Inflammatory macrophage treated with lipopolysaccharide for 1 hour (primary cell): ENCODE results near the gene MRPL17.

ENCODE experiments used
- DNase-seq, 2 donors: peaks; one replicate each; pipeline ENCODE4 v3.0.0-alpha.2; 2020 to 2022

The MRPL17 gene

GRCh38 chr11:6681949-6682348 is 1.2 kb downstream of the MRPL17 start:
- no peak for DNase-seq

GRCh38 chr11:6681505-6681904 is 1.6 kb downstream of the MRPL17 start:
- DNase-seq, result no peak

GRCh38 chr11:6677018-6677417 is 6.1 kb downstream of the MRPL17 start:
- DNase-seq, result no peak

GRCh38 chr11:6674862-6675261 is 8.3 kb downstream of the MRPL17 start:
- DNase-seq, result no peak

DNA sequence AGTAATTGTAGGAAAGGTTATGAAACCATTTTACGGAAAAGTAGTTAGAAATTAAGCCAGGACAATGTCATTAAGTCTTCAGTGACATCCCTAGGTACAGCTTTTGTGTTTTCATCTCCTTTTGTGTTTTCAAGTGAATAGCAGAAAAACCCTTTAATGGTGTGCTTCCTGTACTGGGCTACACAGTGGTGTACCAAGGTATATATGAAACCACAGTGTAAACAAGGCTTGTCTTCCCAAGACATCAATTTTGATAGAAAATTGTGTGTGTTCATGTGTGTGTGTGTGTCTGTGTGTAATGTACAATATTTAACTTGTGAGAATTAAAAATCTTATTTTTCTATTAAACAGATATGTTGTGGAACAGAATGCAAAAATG is 8.9 kb downstream of the MRPL17 start:
- DNase-seq, result no peak

DNA sequence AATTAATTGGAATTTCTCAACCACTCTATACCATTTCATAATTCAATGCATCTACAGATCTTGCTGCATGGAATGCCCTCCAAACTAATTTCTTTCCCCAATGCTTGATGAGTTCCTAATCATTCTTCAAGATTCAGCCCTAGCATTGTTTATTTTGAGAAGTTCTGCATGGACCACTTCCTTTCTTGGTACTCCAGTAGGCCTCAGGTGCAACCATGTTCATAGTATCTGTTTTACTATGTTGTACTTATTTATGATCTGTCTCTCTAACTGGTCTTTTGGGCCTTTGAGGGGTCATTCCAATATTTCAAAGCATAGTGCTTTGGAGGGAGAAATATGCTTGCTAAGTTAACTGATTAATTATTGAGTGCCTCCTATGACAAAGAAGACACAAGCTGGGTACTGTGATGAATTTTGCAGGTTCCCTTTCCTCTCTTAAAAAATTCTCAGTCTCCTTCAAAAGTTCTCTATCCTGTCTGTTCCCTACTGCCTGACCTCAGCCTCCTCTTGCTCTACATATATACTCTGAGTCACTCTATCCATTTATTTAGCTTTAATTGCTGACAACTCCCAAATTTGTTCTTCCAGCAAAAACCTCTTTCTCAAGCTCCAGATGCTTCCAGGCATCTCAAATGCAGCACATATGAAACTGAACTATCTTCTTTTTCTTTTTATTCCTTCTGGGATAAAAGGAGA is 9.5 kb downstream of the MRPL17 start:
- DNase-seq, result no peak

DNA sequence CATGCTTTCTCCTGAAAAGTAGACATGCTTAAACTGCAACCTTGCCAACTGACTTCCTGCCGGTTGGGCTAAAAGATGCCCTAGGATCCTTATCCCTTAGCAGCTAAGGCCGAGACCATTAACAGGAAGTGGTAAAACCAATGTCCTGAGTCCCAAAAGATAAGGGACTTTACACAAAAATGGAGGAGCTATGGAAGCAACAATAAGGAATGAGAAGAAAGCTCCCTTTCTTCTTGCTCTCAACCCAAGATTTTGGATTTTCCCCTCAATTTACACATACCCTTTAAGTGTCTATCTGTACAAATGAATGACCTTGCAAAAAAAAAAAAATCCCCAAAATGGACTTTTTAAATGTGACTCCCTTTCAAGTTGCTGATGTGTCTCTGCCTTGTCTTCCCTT is 11.1 kb downstream of the MRPL17 start:
- DNase-seq, result no peak

DNA sequence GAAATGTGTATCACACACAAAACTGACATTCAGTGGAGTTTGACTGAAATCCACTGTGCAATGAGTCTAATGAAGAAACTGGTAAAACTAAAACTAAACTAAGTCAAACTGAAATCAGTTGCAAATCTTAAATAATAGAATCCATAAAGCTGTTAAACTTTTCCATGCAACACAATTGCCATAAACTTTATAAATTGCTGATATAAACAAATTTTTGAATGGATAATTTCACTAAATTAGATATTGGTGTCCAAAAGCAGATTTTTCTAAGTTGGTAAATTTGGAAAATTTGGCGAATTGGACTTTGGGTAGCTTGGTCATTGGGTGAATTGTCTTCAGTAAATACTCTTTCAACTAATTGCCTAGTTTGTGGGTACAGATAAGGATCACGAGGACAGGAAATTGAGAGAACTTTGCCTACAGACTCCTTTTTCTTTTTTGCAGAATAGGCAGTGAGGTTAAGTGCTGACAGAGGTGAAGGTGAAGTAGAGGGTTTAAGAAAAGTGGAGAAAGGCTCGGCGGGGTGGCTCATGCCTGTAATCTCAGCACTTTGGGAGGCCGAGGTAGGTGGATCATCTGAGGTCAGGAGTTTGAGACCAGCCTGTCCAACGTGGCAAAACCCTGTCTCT is 12.8 kb downstream of the MRPL17 start:
- DNase-seq, result no peak

- peak in 1 of 2 donors; percentile 61 for DNase-seq
These were observed 15.3 kb downstream of the MRPL17 start for GRCh38 chr11:6667733-6668374.

- DNase-seq, result no peak
These were observed 16.6 kb downstream of the MRPL17 start for GRCh38 chr11:6666302-6667183.

- no peak for DNase-seq
These were observed 18.6 kb downstream of the MRPL17 start for GRCh38 chr11:6664551-6664950.

DNA sequence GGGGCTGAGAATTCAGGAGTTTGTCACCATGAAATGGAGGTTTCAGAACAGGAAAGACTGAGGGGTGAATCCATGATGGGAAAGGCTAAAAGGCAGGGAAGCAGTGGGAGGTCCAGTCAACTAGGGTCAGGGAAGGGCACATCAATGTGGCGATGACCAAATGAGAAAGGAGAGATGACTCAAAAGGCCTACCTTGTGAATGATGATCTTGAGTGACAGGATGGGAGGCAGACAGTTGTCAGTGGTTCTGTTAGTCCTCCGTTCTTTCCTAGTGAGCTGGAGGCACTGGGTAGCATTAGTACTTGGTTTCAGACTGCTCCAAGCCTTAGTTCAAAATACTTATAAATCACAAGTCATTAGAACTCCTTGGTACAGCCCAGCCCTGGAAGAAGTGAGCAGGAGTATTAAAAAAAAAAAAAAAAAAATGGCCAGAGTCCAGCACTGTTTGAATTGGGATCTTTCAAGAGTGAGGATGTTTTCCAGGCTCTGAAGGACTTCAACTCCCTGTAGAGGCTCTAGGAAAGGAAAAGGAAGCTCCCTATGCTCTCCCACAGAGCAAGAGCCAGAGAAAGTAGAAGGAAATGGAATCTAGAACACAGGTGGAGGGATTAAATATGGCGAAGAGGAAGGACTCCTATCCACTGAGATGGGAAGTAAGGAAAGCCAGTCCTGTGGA is 19.2 kb downstream of the MRPL17 start:
- no peak for DNase-seq

- no peak for DNase-seq
These were observed 22.4 kb downstream of the MRPL17 start for GRCh38 chr11:6660712-6661111.

DNA sequence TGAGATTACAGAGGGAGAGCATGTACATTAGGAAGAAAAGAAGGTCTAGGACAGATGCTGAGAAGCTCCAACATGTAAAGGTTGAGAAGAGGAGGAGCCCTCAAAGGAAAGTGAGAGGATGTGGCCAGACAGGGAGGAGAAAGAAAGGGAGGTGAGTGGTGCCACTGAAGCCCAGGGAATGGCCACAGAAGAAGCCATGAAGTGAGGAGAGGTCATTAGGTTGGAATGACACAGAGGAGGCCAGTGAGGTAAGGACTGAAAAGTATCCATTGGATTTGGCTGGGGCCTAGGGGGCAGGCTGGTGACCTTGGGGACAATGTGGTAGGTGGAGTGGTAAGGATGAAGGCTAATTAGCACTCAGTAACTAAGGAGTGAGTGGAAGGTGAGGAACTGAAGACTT is 24.5 kb downstream of the MRPL17 start:
- DNase-seq, result no peak

- no peak for DNase-seq
These were observed 25.8 kb downstream of the MRPL17 start for GRCh38 chr11:6657346-6657745.

DNA sequence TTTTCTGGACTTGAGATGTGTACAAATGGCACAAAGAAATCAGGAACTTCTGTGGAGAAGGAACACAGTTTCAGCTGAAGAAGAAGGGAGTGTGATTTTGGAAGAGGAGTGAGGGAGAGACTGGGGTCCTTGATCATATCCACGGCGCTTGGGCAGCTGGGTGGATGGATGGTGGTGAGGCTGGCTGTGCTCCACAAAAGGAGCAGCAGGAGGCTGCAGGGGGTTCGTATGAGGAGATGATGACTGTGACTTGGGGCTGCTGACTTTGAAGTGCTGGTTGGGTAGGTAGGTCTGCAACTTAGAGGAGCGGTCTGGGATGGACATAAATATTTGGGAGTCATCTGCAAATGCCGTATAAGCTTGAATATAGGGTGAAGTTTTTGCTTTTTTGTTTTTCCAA is 26.2 kb downstream of the MRPL17 start:
- no peak for DNase-seq

GRCh38 chr11:6656584-6656915 is 26.6 kb downstream of the MRPL17 start:
- DNase-seq, result no peak

- DNase-seq, result no peak
These were observed 27.2 kb downstream of the MRPL17 start, which contains the start of gene DCHS1 for GRCh38 chr11:6655790-6656583. Gene DCHS1, minus strand, starts transcription at chr11:6655809. Its CDS starts 14,196 bp downstream, at chr11:6641613.

DNA sequence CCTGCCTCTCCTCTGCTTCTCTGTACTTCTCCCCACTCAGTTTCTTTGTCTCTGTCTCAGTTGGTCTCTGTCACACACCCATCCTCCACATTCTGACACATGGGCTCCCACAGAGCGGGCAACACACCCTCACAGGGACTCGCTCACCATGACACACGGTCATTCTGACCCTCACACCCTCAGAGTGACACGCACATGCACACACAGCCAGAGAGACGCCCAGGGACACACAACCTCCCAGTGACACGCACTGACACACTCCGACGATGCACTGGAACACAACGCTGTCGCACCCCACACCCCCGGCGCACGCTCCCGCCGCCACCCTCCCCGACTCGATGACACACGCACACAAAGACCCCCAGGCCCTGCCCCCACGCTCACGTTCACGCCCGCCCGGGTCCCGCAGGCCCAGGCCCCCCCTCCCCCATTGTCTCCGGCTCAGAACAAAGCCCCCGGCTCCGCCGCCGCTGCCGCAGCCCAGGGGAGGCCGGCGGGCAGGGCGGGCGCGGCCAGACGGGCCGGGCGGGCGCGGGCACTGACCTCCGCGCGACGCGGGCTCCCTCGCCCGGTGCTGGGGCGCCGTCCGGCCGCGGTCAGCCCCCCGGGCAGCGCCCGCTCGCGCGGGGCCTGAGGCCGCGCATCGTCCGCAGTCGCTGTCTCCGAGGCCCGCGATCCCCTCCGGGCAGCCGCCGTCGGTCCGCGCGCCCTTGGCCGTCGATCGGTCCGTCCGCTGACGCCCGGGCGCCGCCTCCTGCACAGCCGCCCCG is 27.9 kb downstream of the MRPL17 start:
- DNase-seq, result no peak

- DNase-seq, result no peak
These were observed 28.7 kb downstream of the MRPL17 start for GRCh38 chr11:6654281-6655019.
